HEK293T (cell line): Measurements from ENCODE around the gene FAM20A.

Experiments used
- ELF4 ChIP-seq: fragments of 450-650 bp; IDR thresholded peaks from 2 replicates; pipeline ENCODE4 v1.6.1; 2017; ENCODE audit warnings: antibody characterized with exemption
- FOXM1 ChIP-seq: fragments of 450-650 bp; IDR thresholded peaks from 2 replicates; pipeline ENCODE4 v1.6.1; 2017; ENCODE audit warnings: mild to moderate bottlenecking, borderline replicate concordance
- TARDBP ChIP-seq: fragments of 450-650 bp; IDR thresholded peaks from 2 replicates; pipeline ENCODE4 v1.6.1; 2016

DNA sequence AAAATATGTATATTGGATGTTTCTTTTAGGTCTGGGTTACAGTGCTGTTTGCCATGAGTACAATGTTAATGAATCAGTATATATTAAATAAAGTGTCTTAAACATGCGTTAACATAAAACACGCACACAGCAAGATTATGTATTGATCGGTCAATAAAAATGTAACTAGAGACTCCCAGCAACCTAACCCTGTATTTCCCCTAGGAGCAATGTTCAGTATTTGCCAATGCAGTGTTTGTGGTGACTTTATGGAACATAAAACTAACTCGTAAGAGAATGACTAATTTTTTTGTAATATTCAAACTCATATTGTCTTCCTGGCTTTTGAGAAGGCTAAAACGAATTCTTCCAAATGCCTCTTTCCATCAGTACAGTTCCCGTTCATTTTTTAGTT, 66.5 kb downstream of the FAM20A start:
- TF ChIP-seq TARDBP: no peak
- TF ChIP-seq FOXM1: no peak
- no peak for TF ChIP-seq ELF4
